ENCODE measurements around the gene RAD50.

The RAD50 gene

DNA sequence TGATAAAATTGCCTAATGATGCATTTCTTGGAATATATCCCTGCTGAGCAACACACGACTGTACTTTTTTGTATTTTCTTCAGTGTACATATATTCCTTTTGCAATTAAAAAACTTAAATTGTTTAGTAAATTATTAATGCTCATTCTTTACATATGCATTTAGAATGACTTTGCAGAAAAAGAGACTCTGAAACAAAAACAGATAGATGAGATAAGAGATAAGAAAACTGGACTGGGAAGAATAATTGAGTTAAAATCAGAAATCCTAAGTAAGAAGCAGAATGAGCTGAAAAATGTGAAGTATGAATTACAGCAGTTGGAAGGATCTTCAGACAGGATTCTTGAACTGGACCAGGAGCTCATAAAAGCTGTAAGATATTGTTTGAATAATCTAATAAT lies 32.7 kb downstream of the RAD50 start:
- Histone ChIP-seq H3K27ac (replicated peaks; ENCODE audit: low read length) (no peak overlapping the region), H3K36me3 (replicated peaks in 1 of 2; ENCODE audit: control insufficient read depth in 2 of 2, insufficient read depth in 2 of 2, low read length in 2 of 2) (peaks cover 8 to 9% of the 10 kb centered on the region in 2 donors), H3K4me1 (ENCODE audit: control insufficient read depth in 2 of 2, insufficient read depth in 1 of 2, low read depth in 1 of 2, low read length in 2 of 2) (peaks cover 0 to 2% of the 10 kb centered on the region in 2 donors), H2BK120ac (ENCODE audit: low read depth, low read length) (no peak overlapping the region), H3K4me2 (ENCODE audit: insufficient read depth, low read length, poor library complexity, severe bottlenecking) (no peak overlapping the region), H3K79me1 (ENCODE audit: low read depth, low read length) (no peaks in the 10 kb centered on the region), H3K9ac (ENCODE audit: low read depth, low read length, poor library complexity) (no peak overlapping the region), H2BK5ac (ENCODE audit: low read length) (no peak overlapping the region), H3K27me3 (ENCODE audit: control insufficient read depth in 3 of 3, insufficient read depth in 3 of 3, low read depth in 1 of 3, low read length in 3 of 3) (no peaks in the 10 kb centered on the region), H2AK5ac (ENCODE audit: low read depth, low read length) (no peak overlapping the region), H2AFZ (ENCODE audit: low read length) (no peak overlapping the region), H2BK15ac (ENCODE audit: low read length) (no peak overlapping the region), H3K4ac (ENCODE audit: low read length) (no peak overlapping the region), H3K18ac (ENCODE audit: low read length) (no peak overlapping the region), H2BK12ac (ENCODE audit: low read length) (no peak overlapping the region), H3K14ac (ENCODE audit: low read length) (no peak overlapping the region), H4K8ac (ENCODE audit: low read depth, low read length) (no peak overlapping the region), H3K9me3 (replicated peaks in 1 of 2; ENCODE audit: control insufficient read depth in 2 of 2, insufficient read depth in 1 of 2, low read depth in 1 of 2, low read length in 2 of 2) (no peaks in the 10 kb centered on the region), H3K23ac (ENCODE audit: low read depth, low read length, poor library complexity) (no peak overlapping the region), H3K4me3 (ENCODE audit: low read length in 2 of 2) (no peak overlapping the region), H4K91ac (ENCODE audit: low read depth, low read length, poor library complexity) (no peak overlapping the region)
- DNase-seq (ENCODE audit: low spot score) = no peak
- no CpG with 5 or more reads among the region's 1 CpG for WGBS, 2 donors (ENCODE audit: extremely low coverage in 2 of 2, insufficient read length in 2 of 2, insufficient replicate concordance in 1 of 2)

DNA sequence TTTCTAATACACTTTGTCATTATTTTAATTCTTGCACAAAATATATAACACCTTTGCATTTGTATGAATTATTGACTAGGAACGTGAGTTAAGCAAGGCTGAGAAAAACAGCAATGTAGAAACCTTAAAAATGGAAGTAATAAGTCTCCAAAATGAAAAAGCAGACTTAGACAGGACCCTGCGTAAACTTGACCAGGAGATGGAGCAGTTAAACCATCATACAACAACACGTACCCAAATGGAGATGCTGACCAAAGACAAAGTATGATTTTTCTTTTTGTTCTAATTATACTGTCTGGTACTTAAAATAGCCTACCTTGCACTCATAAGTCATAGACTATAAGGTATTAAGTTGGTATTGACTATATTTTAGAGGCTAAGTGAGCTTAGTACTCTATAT lies 34.4 kb downstream of the RAD50 start:
- Histone ChIP-seq H3K4me1 (ENCODE audit: control insufficient read depth in 2 of 2, insufficient read depth in 1 of 2, low read depth in 1 of 2, low read length in 2 of 2) (peaks cover 0 to 2% of the 10 kb centered on the region in 2 donors), H2AFZ (ENCODE audit: low read length) (no peak overlapping the region), H3K18ac (ENCODE audit: low read length) (no peak overlapping the region), H3K36me3 (replicated peaks in 1 of 2; ENCODE audit: control insufficient read depth in 2 of 2, insufficient read depth in 2 of 2, low read length in 2 of 2) (peaks cover 11 to 16% of the 10 kb centered on the region in 2 donors), H2BK120ac (ENCODE audit: low read depth, low read length) (no peak overlapping the region), H3K14ac (ENCODE audit: low read length) (no peak overlapping the region), H2BK5ac (ENCODE audit: low read length) (no peak overlapping the region), H3K9ac (ENCODE audit: low read depth, low read length, poor library complexity) (no peak overlapping the region), H3K27me3 (ENCODE audit: control insufficient read depth in 3 of 3, insufficient read depth in 3 of 3, low read depth in 1 of 3, low read length in 3 of 3) (no peaks in the 10 kb centered on the region), H2AK5ac (ENCODE audit: low read depth, low read length) (no peak overlapping the region), H3K4me2 (ENCODE audit: insufficient read depth, low read length, poor library complexity, severe bottlenecking) (no peak overlapping the region), H3K4ac (ENCODE audit: low read length) (no peak overlapping the region), H3K79me1 (ENCODE audit: low read depth, low read length) (no peaks in the 10 kb centered on the region), H2BK15ac (ENCODE audit: low read length) (no peak overlapping the region), H3K27ac (replicated peaks; ENCODE audit: low read length) (no peak overlapping the region), H3K4me3 (ENCODE audit: low read length in 2 of 2) (no peak overlapping the region), H4K8ac (ENCODE audit: low read depth, low read length) (no peak overlapping the region), H3K23ac (ENCODE audit: low read depth, low read length, poor library complexity) (no peak overlapping the region), H2BK12ac (ENCODE audit: low read length) (no peak overlapping the region), H3K9me3 (replicated peaks in 1 of 2; ENCODE audit: control insufficient read depth in 2 of 2, insufficient read depth in 1 of 2, low read depth in 1 of 2, low read length in 2 of 2) (no peaks in the 10 kb centered on the region), H4K91ac (ENCODE audit: low read depth, low read length, poor library complexity) (no peak overlapping the region)
- no peak for DNase-seq (ENCODE audit: low spot score)
- WGBS, 2 donors (ENCODE audit: extremely low coverage in 2 of 2, insufficient read length in 2 of 2, insufficient replicate concordance in 1 of 2) = no CpG with 5 or more reads among the region's 3 CpGs

DNA sequence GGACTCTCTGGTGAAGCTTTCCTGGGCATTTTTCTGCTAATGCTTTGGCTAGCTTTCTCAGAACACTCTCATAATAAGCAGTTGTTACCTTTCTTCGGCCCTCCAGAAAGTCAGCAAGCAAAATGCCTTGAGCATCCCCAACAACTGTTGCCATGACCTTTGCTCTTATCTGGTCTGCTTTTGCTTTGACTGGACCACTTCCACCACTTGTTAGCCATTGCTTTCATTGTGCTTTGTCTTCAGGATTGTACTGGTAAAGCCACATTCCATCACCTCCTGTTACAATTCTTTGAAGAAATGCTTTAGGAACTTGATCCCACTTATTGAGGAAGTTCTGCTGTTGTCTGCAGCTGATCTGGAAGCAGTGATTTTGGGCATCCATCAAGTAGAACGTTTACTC lies 35.7 kb downstream of the RAD50 start:
- Histone ChIP-seq H3K27ac (replicated peaks; ENCODE audit: low read length) (no peak overlapping the region), H4K91ac (ENCODE audit: low read depth, low read length, poor library complexity) (no peak overlapping the region), H3K18ac (ENCODE audit: low read length) (no peak overlapping the region), H3K4me3 (ENCODE audit: low read length in 2 of 2) (no peak overlapping the region), H3K9me3 (replicated peaks in 1 of 2; ENCODE audit: control insufficient read depth in 2 of 2, insufficient read depth in 1 of 2, low read depth in 1 of 2, low read length in 2 of 2) (no peaks in the 10 kb centered on the region), H3K79me1 (ENCODE audit: low read depth, low read length) (no peaks in the 10 kb centered on the region), H2BK15ac (ENCODE audit: low read length) (no peak overlapping the region), H3K4ac (ENCODE audit: low read length) (no peak overlapping the region), H2BK5ac (ENCODE audit: low read length) (no peak overlapping the region), H3K9ac (ENCODE audit: low read depth, low read length, poor library complexity) (no peak overlapping the region), H4K8ac (ENCODE audit: low read depth, low read length) (no peak overlapping the region), H2AK5ac (ENCODE audit: low read depth, low read length) (no peak overlapping the region), H3K23ac (ENCODE audit: low read depth, low read length, poor library complexity) (no peak overlapping the region), H2AFZ (ENCODE audit: low read length) (no peak overlapping the region), H3K4me1 (ENCODE audit: control insufficient read depth in 2 of 2, insufficient read depth in 1 of 2, low read depth in 1 of 2, low read length in 2 of 2) (peaks cover 0 to 2% of the 10 kb centered on the region in 2 donors), H3K14ac (ENCODE audit: low read length) (no peak overlapping the region), H2BK12ac (ENCODE audit: low read length) (no peak overlapping the region), H3K27me3 (ENCODE audit: control insufficient read depth in 3 of 3, insufficient read depth in 3 of 3, low read depth in 1 of 3, low read length in 3 of 3) (no peaks in the 10 kb centered on the region), H3K36me3 (replicated peaks in 1 of 2; ENCODE audit: control insufficient read depth in 2 of 2, insufficient read depth in 2 of 2, low read length in 2 of 2) (peaks cover 14 to 30% of the 10 kb centered on the region in 2 donors), H2BK120ac (ENCODE audit: low read depth, low read length) (no peak overlapping the region), H3K4me2 (ENCODE audit: insufficient read depth, low read length, poor library complexity, severe bottlenecking) (no peak overlapping the region)
- DNase-seq (ENCODE audit: low spot score) = no peak
- WGBS, 2 donors (ENCODE audit: extremely low coverage in 2 of 2, insufficient read length in 2 of 2, insufficient replicate concordance in 1 of 2) = no CpG with 5 or more reads among the region's 2 CpGs

DNA sequence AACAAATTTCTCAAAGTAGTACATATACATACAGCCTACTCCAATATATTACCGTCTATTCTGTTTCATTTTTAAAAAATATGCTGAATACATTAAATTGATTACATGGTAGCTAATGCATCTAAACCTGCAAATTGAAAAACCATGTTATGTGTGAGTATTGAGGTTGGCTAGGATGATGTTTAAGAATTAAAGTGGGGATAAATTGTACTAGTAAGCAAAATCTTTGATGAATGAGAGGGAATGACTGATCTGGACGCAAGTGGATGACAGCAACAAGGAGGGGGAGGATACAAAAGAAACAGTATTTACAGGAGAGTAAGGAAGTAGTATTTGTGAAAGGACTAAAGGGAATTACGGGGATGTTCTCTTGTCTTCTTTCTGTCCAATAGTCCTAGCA lies 37.4 kb downstream of the RAD50 start:
- Histone ChIP-seq H3K4me1 (ENCODE audit: control insufficient read depth in 2 of 2, insufficient read depth in 1 of 2, low read depth in 1 of 2, low read length in 2 of 2) (peaks cover 0 to 2% of the 10 kb centered on the region in 2 donors), H3K4ac (ENCODE audit: low read length) (no peak overlapping the region), H3K4me3 (ENCODE audit: low read length in 2 of 2) (no peak overlapping the region), H3K18ac (ENCODE audit: low read length) (no peak overlapping the region), H3K36me3 (replicated peaks in 1 of 2; ENCODE audit: control insufficient read depth in 2 of 2, insufficient read depth in 2 of 2, low read length in 2 of 2) (peaks cover 18 to 34% of the 10 kb centered on the region in 2 donors), H2BK120ac (ENCODE audit: low read depth, low read length) (no peak overlapping the region), H4K91ac (ENCODE audit: low read depth, low read length, poor library complexity) (no peak overlapping the region), H3K9ac (ENCODE audit: low read depth, low read length, poor library complexity) (no peak overlapping the region), H3K9me3 (replicated peaks in 1 of 2; ENCODE audit: control insufficient read depth in 2 of 2, insufficient read depth in 1 of 2, low read depth in 1 of 2, low read length in 2 of 2) (no peaks in the 10 kb centered on the region), H3K27me3 (ENCODE audit: control insufficient read depth in 3 of 3, insufficient read depth in 3 of 3, low read depth in 1 of 3, low read length in 3 of 3) (no peaks in the 10 kb centered on the region), H3K27ac (replicated peaks; ENCODE audit: low read length) (no peak overlapping the region), H2BK15ac (ENCODE audit: low read length) (no peak overlapping the region), H2BK12ac (ENCODE audit: low read length) (no peak overlapping the region), H3K14ac (ENCODE audit: low read length) (no peak overlapping the region), H2AK5ac (ENCODE audit: low read depth, low read length) (no peak overlapping the region), H4K8ac (ENCODE audit: low read depth, low read length) (no peak overlapping the region), H2BK5ac (ENCODE audit: low read length) (no peak overlapping the region), H3K79me1 (ENCODE audit: low read depth, low read length) (no peaks in the 10 kb centered on the region), H3K23ac (ENCODE audit: low read depth, low read length, poor library complexity) (no peak overlapping the region), H2AFZ (ENCODE audit: low read length) (no peak overlapping the region), H3K4me2 (ENCODE audit: insufficient read depth, low read length, poor library complexity, severe bottlenecking) (no peak overlapping the region)
- no peak for DNase-seq (ENCODE audit: low spot score)
- no CpG with 5 or more reads among the region's 3 CpGs for WGBS, 2 donors (ENCODE audit: extremely low coverage in 2 of 2, insufficient read length in 2 of 2, insufficient replicate concordance in 1 of 2)
